H1 (cell line): ENCODE results near the gene LRP5.

Source experiments
- BRCA1 ChIP-seq: IDR thresholded peaks from 2 replicates; pipeline ENCODE4 v1.6.1; 2012; ENCODE audit warnings: low read depth, low read length, improper control_type of control experiment
- EP300 ChIP-seq, 2 experiments: IDR thresholded peaks; 1 replicate in 1 of 2; 2 replicates in 1 of 2; pipeline ENCODE4 v1.6.1; 2011 to 2012; ENCODE audit warnings: low read depth in 2 of 2, low read length in 2 of 2, mild to moderate bottlenecking in 2 of 2, borderline replicate concordance in 1 of 2, inconsistent platforms in 1 of 2, moderate library complexity in 1 of 2
- EZH2 ChIP-seq: fragments of 200-600 bp; sonication (generic); IDR thresholded peaks from 2 replicates; pipeline ENCODE4 v1.7.1; 2012; ENCODE audit warnings: low read depth, mild to moderate bottlenecking, moderate library complexity, low read length, inconsistent platforms; ENCODE audit not compliant: severe bottlenecking
- GABPA ChIP-seq: IDR thresholded peaks from 2 replicates; pipeline ENCODE4 v1.6.1; 2011; ENCODE audit warnings: mild to moderate bottlenecking, low read length, moderate library complexity, borderline replicate concordance; ENCODE audit not compliant: insufficient read depth
- HDAC2 ChIP-seq, 2 experiments: fragments of 300-600 bp in 1 of 2; sonication (generic) in 1 of 2; IDR thresholded peaks; 2 replicates each; pipeline ENCODE4 v1.6.1; 2011 to 2012; ENCODE audit warnings: low read depth in 2 of 2, low read length in 2 of 2, mild to moderate bottlenecking in 2 of 2, moderate library complexity in 2 of 2, borderline replicate concordance in 1 of 2, inconsistent platforms in 1 of 2
- JUND ChIP-seq: IDR thresholded peaks from 2 replicates; pipeline ENCODE4 v1.6.1; 2011; ENCODE audit warnings: mild to moderate bottlenecking, improper control_type of control experiment, low read length
- POLR2A ChIP-seq, 2 experiments: IDR thresholded peaks; 1 replicate in 1 of 2; 2 replicates in 1 of 2; pipeline ENCODE4 v1.6.1; 2011; ENCODE audit warnings: low read depth in 2 of 2, low read length in 2 of 2, mild to moderate bottlenecking in 2 of 2; ENCODE audit errors: control extremely low read depth in 1 of 2
- POLR2AphosphoS5 ChIP-seq: IDR thresholded peaks from 2 replicates; pipeline ENCODE4 v1.6.1; 2011; ENCODE audit warnings: low read depth, low read length
- SP2 ChIP-seq: IDR thresholded peaks from 2 replicates; pipeline ENCODE4 v1.6.1; 2012; ENCODE audit warnings: mild to moderate bottlenecking, low read length, inconsistent platforms
- TCF12 ChIP-seq: IDR thresholded peaks from 2 replicates; pipeline ENCODE4 v1.6.1; 2011; ENCODE audit warnings: low read depth, mild to moderate bottlenecking, low read length
- ZNF274 ChIP-seq: IDR thresholded peaks from 2 replicates; pipeline ENCODE4 v1.7.0; 2012; ENCODE audit warnings: low read length, borderline replicate concordance; ENCODE audit errors: extremely low read depth
- TF ChIP-seq, protein P1 (sequence below), 3 experiments: IDR thresholded peaks; 1 replicate in 2 of 3; 2 replicates in 1 of 3; pipeline versions ENCODE4 v1.5.1 to v1.6.1; 2011; ENCODE audit warnings: low read length in 3 of 3, mild to moderate bottlenecking in 3 of 3, inconsistent platforms in 2 of 3, low read depth in 1 of 3, moderate library complexity in 1 of 3; ENCODE audit not compliant: insufficient read depth in 1 of 3; ENCODE audit errors: control extremely low read depth in 1 of 3

DNA sequence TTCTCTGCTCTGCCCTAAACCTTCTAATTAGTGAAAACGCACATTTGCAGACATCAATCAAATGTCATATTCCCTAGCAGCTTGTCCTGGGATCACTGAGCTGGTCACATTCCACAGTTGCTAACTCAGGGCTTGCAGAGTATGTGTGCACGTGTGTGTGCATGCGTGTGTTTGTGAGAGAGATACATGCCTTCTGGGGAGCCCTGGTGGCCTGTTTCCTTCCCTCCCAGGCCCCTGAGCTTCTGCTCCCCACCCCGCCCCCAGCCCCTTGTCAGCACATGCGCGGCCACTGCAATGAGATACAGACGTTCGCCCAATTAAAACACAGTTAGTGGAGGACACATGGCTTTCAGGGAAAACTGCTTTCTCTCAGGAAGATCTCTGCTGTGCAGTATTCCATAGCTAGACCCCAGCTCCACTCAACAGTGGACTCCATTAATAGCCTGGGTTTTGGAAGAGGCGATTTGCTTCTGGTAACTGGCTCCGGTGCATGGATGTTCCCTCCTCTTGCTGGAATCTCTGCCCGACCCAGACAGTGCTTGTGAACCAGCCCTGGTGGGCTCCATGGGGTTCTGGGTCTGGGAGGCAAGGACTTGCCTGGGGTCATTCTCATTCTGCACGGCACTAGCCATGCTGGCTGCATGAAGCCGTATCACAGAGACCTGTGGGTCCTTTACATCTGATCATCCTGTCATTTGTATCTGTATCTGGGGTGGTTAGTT, 17.7 kb downstream of the LRP5 start:
- TF ChIP-seq HDAC2 (IDR thresholded peaks at IDR 0.05; ENCODE audit: borderline replicate concordance in 1 of 2, low read depth in 2 of 2, low read length in 2 of 2) = no peak
- no peak for TF ChIP-seq EP300 (IDR thresholded peaks at IDR 0.05; ENCODE audit: borderline replicate concordance in 1 of 2, low read depth in 2 of 2, low read length in 2 of 2)
- TF ChIP-seq, protein P1, sequence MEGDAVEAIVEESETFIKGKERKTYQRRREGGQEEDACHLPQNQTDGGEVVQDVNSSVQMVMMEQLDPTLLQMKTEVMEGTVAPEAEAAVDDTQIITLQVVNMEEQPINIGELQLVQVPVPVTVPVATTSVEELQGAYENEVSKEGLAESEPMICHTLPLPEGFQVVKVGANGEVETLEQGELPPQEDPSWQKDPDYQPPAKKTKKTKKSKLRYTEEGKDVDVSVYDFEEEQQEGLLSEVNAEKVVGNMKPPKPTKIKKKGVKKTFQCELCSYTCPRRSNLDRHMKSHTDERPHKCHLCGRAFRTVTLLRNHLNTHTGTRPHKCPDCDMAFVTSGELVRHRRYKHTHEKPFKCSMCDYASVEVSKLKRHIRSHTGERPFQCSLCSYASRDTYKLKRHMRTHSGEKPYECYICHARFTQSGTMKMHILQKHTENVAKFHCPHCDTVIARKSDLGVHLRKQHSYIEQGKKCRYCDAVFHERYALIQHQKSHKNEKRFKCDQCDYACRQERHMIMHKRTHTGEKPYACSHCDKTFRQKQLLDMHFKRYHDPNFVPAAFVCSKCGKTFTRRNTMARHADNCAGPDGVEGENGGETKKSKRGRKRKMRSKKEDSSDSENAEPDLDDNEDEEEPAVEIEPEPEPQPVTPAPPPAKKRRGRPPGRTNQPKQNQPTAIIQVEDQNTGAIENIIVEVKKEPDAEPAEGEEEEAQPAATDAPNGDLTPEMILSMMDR (IDR thresholded peaks at IDR 0.05; ENCODE audit: control extremely low read depth in 1 of 3, insufficient read depth in 1 of 3, low read depth in 1 of 3, low read length in 3 of 3) = no peak
- TF ChIP-seq TCF12 = no peak
- TF ChIP-seq POLR2A (IDR thresholded peaks at IDR 0.05; ENCODE audit: control extremely low read depth in 1 of 2, low read depth in 2 of 2, low read length in 2 of 2) = no peak
- TF ChIP-seq BRCA1 = no peak
- TF ChIP-seq ZNF274 = no peak
- TF ChIP-seq GABPA = no peak
- TF ChIP-seq POLR2AphosphoS5 = no peak
- no peak for TF ChIP-seq SP2
- TF ChIP-seq JUND = no peak
- no peak for TF ChIP-seq EZH2
